ENCODE data around the gene ZSCAN21. TPM values are rescaled to one million over a fixed set of nuclear protein-coding genes. Genes with fewer than 3 reads are reported as not detected.

The ZSCAN21 gene
- total RNA-seq, 4 donors from 2014 or later: 0.75 to 28.7 (median 10.0) TPM

- no peak for TF ChIP-seq POLR2AphosphoS5 (IDR thresholded peaks at IDR 0.05)
- no peak for TF ChIP-seq POLR2A (IDR thresholded peaks at IDR 0.05)
- TF ChIP-seq EP300 (IDR thresholded peaks at IDR 0.05; ENCODE audit: low read depth): no peak
- no peak for TF ChIP-seq CTCF (IDR thresholded peaks at IDR 0.05)
- peaks cover 0 to 29% (median 8%) of the 10 kb centered on the region in 4 donors for H3K36me3 ChIP-seq
- WGBS, 2 donors (ENCODE audit: low coverage in 1 of 2): 82 to 91% methylated on average over 3 to 25 of the region's 25 CpGs
- H3K4me3 ChIP-seq: no peak overlapping the region
- H3K4me1 ChIP-seq: peaks cover 4 to 5% (median 5%) of the 10 kb centered on the region in 4 donors
- intact Hi-C loops (cut with DNase I; ENCODE audit: low total_unique reads) (no loop called here), in situ Hi-C loops (cut with MboI; ENCODE audit: low pct_ligation_motif_present in 1 of 4, low pct_unique_long_range_greater_than_20kb in 1 of 4, low sequenced_read_pairs in 3 of 4) (no loop called here)
- no peak for DNase-seq
- H3K27me3 ChIP-seq: no peaks in the 10 kb centered on the region
- no peaks in the 10 kb centered on the region for H3K9me3 ChIP-seq
- no peak overlapping the region for H3K27ac ChIP-seq
Measured at GRCh38 chr7:100107125-100107737, 57.7 kb downstream of the ZSCAN21 start.

GRCh38 chr7:100107890-100108289 is 58.3 kb downstream of the ZSCAN21 start:
- Histone ChIP-seq H3K4me3 (no peak overlapping the region), H3K27ac (no peak overlapping the region), H3K9me3 (no peaks in the 10 kb centered on the region), H3K4me1 (no peaks in the 10 kb centered on the region), H3K27me3 (no peaks in the 10 kb centered on the region), H3K36me3 (peaks cover 0 to 35% (median 11%) of the 10 kb centered on the region in 4 donors)
- TF ChIP-seq POLR2A (IDR thresholded peaks at IDR 0.05) (no peak), POLR2AphosphoS5 (IDR thresholded peaks at IDR 0.05) (no peak), EP300 (IDR thresholded peaks at IDR 0.05; ENCODE audit: low read depth) (no peak), CTCF (IDR thresholded peaks at IDR 0.05) (no peak)
- WGBS, 2 donors (ENCODE audit: low coverage in 1 of 2): 82% methylated on average over 11 of the region's 11 CpGs; no CpG with 5 or more reads in 1 of the 2 donors
- intact Hi-C loops (cut with DNase I; ENCODE audit: low total_unique reads): no loop called here
- no peak for DNase-seq
- in situ Hi-C loops (cut with MboI; ENCODE audit: low pct_ligation_motif_present in 1 of 4, low pct_unique_long_range_greater_than_20kb in 1 of 4, low sequenced_read_pairs in 3 of 4): no loop called here

- peaks cover 0 to 30% (median 9%) of the 10 kb centered on the region in 4 donors for H3K36me3 ChIP-seq
- H3K4me3 ChIP-seq: no peak overlapping the region
- no peak overlapping the region for H3K27ac ChIP-seq
- in situ Hi-C loops (cut with MboI; ENCODE audit: low pct_ligation_motif_present in 1 of 4, low pct_unique_long_range_greater_than_20kb in 1 of 4, low sequenced_read_pairs in 3 of 4) (no loop called here), intact Hi-C loops (cut with DNase I; ENCODE audit: low total_unique reads) (no loop called here)
- H3K27me3 ChIP-seq: no peaks in the 10 kb centered on the region
- TF ChIP-seq CTCF (IDR thresholded peaks at IDR 0.05): no peak
- no peak for TF ChIP-seq POLR2A (IDR thresholded peaks at IDR 0.05)
- no peak for TF ChIP-seq EP300 (IDR thresholded peaks at IDR 0.05; ENCODE audit: low read depth)
- no peak for TF ChIP-seq POLR2AphosphoS5 (IDR thresholded peaks at IDR 0.05)
- H3K4me1 ChIP-seq: no peaks in the 10 kb centered on the region
- DNase-seq: no peak
- H3K9me3 ChIP-seq: no peaks in the 10 kb centered on the region
- 81 to 85% methylated on average over 5 to 12 of the region's 12 CpGs for WGBS, 2 donors (ENCODE audit: low coverage in 1 of 2)
Measured at GRCh38 chr7:100109521-100110163, 60.1 kb downstream of the ZSCAN21 start.

GRCh38 chr7:100111156-100111555 is 61.6 kb downstream of the ZSCAN21 start:
- in situ Hi-C loops (cut with MboI; ENCODE audit: low pct_ligation_motif_present in 1 of 4, low pct_unique_long_range_greater_than_20kb in 1 of 4, low sequenced_read_pairs in 3 of 4): no loop called here

More at GRCh38 chr7:100111156-100111555, 61.6 kb downstream of the ZSCAN21 start:
- DNase-seq: no peak
- Histone ChIP-seq H3K9me3 (no peaks in the 10 kb centered on the region), H3K36me3 (peaks cover 0 to 20% (median 9%) of the 10 kb centered on the region in 4 donors), H3K4me3 (no peak overlapping the region), H3K27ac (no peak overlapping the region), H3K27me3 (no peaks in the 10 kb centered on the region), H3K4me1 (no peaks in the 10 kb centered on the region)
- TF ChIP-seq POLR2A (IDR thresholded peaks at IDR 0.05) (no peak), POLR2AphosphoS5 (IDR thresholded peaks at IDR 0.05) (no peak), EP300 (IDR thresholded peaks at IDR 0.05; ENCODE audit: low read depth) (no peak)
- WGBS, 2 donors (ENCODE audit: low coverage in 1 of 2): 95% methylated on average over 7 of the region's 7 CpGs; no CpG with 5 or more reads in 1 of the 2 donors
- intact Hi-C loops (cut with DNase I; ENCODE audit: low total_unique reads): no loop called here
